KOPT-K1 (cell line): ENCODE measurements around the gene TUBD1.

Experiments used
- H3K27ac ChIP-seq: fragments of 200-600 bp; sonication (generic); 2 replicates; pipeline ENCODE4 v1.5.1; 2016; ENCODE audit warnings: antibody characterized with exemption, mild to moderate bottlenecking, low read depth, low read length; ENCODE audit not compliant: poor library complexity, severe bottlenecking
- H3K36me3 ChIP-seq: fragments of 200-600 bp; sonication (generic); 2 replicates; pipeline ENCODE4 v1.5.1; 2017; ENCODE audit warnings: antibody characterized with exemption, mild to moderate bottlenecking, low read length, moderate library complexity; ENCODE audit not compliant: insufficient read depth
- H3K9me3 ChIP-seq: fragments of 200-600 bp; sonication (generic); 2 replicates; pipeline ENCODE4 v1.5.1; 2017; ENCODE audit warnings: antibody characterized with exemption, low read length, mild to moderate bottlenecking; ENCODE audit not compliant: insufficient read depth, poor library complexity, severe bottlenecking

Gene TUBD1

GRCh38 chr17:59828478-59828760 lies 64.3 kb downstream of the TUBD1 start:
- Histone ChIP-seq H3K27ac (peak overlapping the region; percentile 80), H3K9me3 (no peaks in the 10 kb centered on the region), H3K36me3 (no peaks in the 10 kb centered on the region)

DNA sequence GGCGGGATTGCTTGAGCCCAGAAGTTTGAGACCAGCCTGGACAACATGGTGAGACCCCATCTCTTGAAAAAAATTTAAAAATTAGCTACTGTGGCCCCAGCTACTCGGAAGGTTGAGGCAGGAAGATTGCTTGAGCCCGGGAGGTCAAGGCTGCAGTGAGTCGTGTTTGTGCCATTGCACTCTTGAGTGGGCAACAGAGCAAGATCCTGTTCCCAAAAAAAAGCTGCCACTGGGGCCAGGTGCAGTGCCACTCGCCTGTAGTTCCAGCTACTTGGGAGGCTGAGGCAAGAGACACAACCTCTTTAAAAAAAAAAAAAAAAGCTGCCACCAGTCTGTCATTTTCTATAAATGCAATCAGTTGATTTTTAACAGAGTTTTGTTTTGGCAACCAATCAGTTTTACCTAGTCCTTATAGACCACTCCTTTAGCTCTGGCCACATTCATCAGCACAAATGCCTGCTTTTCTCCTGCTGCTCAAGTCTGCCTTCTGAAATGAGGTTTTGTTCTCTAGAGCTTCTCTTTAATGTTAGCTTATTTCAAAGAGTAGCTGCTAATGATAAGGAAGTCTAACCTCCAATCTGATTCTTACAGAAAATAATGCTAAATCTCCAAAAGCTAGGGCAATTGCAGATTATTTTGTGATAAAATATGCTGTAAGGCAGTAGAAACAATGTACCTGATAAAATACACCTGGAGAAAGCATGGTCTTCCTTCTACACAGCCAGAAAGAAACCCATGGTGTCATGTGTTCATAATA lies 64.8 kb downstream of the TUBD1 start:
- H3K36me3 ChIP-seq, result peaks cover 3% of the 10 kb centered on the region; the same call in 1 of the 2 replicates
- H3K27ac ChIP-seq, result peak overlapping the region; percentile 80
- no peaks in the 10 kb centered on the region for H3K9me3 ChIP-seq

DNA sequence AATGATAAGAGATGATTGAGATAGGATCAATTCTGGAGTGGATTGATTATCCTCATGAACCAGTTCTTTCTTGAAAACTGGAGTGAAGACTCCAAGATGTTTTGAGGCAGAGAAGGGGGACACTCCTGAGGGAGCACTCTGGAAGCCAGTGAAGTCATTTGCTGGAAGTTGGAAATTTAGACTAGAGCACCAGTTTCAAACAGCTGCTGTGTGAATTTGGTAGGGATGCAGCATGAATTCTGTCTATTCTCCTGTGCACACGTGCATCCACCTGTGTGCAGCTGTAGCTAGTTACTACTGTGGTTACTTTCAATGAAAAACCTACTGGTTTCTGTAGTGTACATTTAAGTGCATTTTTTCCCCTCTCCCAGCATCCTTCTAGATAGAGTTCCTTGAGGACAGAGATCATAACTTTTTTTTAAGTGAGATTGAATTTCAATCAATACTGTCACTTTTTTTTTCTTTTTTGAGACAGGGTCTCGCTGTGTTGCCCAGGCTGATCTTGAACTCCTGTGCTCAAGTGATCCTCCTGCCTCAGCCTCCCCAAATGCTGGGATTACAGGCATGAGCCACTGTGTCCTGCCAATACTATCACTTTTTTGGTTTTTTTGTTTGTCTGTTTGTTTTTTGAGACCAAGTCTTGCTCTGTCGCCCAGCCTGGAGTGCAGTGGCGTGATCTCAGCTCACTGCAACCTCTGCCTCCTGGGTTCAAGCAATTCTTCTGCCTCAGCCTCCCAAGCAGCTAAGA lies 65.9 kb downstream of the TUBD1 start:
- peak overlapping the region; percentile 80 for H3K27ac ChIP-seq
- H3K36me3 ChIP-seq, result peaks cover 12% of the 10 kb centered on the region
- no peaks in the 10 kb centered on the region for H3K9me3 ChIP-seq

DNA sequence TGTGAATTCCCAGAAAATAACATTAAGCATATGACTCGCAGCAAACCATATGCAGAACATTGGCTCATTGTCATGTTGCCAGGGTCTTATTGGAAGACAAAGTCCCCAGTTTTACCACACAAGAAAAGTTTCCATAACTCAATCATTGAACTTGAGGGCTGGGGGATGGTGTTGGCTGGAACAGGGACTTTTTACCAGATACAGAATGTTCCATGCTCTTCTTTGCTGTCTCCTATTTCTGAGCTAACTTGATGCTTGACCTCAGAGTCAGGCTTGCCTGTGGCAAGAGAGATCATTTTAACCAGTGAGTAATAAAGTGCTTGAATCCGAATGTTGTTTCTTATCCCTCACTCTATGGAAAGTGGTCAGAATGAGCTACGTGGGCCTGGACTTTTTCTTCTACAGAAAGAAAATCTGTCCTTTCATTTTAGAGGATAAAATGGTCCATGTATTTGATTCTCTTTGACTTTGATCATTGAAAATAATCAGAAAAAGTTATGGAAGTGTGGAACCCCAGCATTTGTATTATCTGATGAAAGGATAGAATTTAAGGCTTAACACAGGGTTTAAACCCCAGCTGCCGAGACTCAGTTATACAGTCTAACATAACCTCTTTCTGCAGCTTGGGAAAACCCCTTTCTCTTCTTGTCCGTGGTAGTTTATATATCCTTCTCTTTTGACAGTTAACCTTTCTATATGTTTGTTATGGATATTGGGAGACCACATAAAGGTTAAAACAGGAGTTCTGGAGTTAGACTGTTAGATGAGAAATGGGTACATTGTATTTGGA lies 67.0 kb downstream of the TUBD1 start:
- no peaks in the 10 kb centered on the region for H3K9me3 ChIP-seq
- peaks cover 12% of the 10 kb centered on the region for H3K36me3 ChIP-seq
- no peak overlapping the region for H3K27ac ChIP-seq

DNA sequence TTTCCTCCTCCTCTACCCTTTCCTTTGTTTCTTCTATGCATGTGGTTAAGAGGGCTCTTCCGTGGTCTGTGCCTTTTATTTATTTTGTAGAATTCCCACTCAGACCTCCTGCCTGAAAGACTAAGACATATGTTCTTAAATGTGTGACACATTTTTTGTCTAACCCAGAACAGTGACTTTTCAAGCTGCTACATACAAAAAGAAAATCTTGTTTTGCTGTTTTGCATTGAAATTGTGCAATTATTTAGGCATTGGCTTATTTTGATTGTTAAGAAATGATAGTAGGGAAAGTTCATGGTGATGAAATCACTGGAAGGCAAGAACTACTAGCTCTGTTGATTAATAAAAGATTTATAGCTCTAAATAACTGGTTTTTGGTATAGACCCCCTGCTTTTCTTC lies 76.8 kb downstream of the TUBD1 start:
- Histone ChIP-seq H3K36me3 (peaks cover 55% of the 10 kb centered on the region), H3K9me3 (no peaks in the 10 kb centered on the region), H3K27ac (no peak overlapping the region)

DNA sequence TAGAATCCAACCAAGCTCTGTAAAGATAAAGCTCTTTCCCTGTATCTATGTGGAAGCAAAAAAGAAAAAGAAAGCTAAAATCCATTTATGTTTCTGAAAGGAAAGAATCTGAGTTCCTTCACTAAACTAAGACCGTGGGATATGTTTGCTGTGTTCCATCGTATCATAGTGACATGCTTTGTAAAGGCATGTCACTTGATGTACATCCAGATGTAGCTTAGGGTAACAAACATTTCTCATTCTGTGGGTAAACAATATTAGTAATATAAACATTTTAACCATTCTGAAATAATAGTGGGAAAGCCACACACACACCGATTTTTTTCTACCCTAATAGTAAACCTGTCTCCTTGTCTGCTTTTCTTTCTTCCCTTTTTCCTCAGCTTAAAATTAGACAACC lies 78.1 kb downstream of the TUBD1 start:
- peaks cover 58% of the 10 kb centered on the region for H3K36me3 ChIP-seq

DNA sequence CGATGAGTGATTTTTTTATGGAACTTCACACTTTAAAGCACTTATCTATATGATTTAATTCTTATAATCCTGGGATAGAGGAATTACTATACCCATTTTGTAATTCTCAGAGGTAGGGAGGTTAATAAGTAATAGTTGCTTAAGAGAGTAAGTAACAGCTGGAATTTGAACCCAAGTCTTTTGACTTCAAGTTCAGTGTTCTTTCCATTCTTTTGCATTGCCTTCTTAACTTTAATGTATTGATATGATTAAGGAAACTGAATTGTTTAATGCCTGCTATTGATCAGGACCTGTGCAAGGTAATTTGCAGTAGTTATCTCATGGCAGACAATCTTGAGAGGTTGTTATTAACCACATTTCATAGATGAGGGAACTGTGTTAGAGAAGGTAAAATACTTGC lies 78.5 kb downstream of the TUBD1 start:
- Histone ChIP-seq H3K9me3 (no peaks in the 10 kb centered on the region), H3K36me3 (peaks cover 55% of the 10 kb centered on the region), H3K27ac (no peak overlapping the region)

More for the DNA sequence above, 78.1 kb downstream of the TUBD1 start:
- no peak overlapping the region for H3K27ac ChIP-seq
- no peaks in the 10 kb centered on the region for H3K9me3 ChIP-seq

GRCh38 chr17:59812139-59812538 lies 80.6 kb downstream of the TUBD1 start:
- H3K9me3 ChIP-seq, result no peaks in the 10 kb centered on the region
- H3K27ac ChIP-seq, result no peak overlapping the region

GRCh38 chr17:59811209-59811608 lies 81.5 kb downstream of the TUBD1 start:
- Histone ChIP-seq H3K9me3 (no peaks in the 10 kb centered on the region), H3K36me3 (peaks cover 49% of the 10 kb centered on the region), H3K27ac (no peak overlapping the region)

More at GRCh38 chr17:59812139-59812538, 80.6 kb downstream of the TUBD1 start:
- peaks cover 54% of the 10 kb centered on the region for H3K36me3 ChIP-seq

DNA sequence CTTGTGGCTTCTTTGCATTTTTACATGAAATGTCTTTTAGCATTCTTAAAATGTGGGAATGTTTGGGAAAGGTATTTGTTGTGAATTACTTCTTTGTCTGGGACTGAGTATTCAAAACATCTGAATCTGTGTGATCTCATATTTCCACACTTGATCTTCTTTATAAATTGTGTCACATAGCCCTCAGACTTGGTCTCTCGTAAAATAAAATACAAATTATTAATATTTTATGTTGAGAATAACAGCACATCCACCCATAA lies 81.9 kb downstream of the TUBD1 start:
- H3K36me3 ChIP-seq, result peaks cover 49% of the 10 kb centered on the region
- no peak overlapping the region for H3K27ac ChIP-seq

More for the DNA sequence above, 81.9 kb downstream of the TUBD1 start:
- no peaks in the 10 kb centered on the region for H3K9me3 ChIP-seq
